Subcutaneous adipose tissue (tissue), 4 donors: ENCODE measurements around the gene PLCG1. TPM values are rescaled to one million over a fixed set of nuclear protein-coding genes. Genes with fewer than 3 reads are reported as not detected.

Experiments used
- CTCF ChIP-seq: fragments of 450-650 bp; IDR thresholded peaks from one replicate; pipeline ENCODE4 v1.5.1; 2016; ENCODE audit warnings: low read depth, mild to moderate bottlenecking, control low read depth, antibody characterized with exemption, moderate library complexity
- total RNA-seq, 4 donors: library from RNA; depleted of rRNA; stranded (reverse); fragments of >200 nt; gene quantifications; one replicate each; pipeline ENCODE4 v1.1.0, GENCODE V29; 2016

PLCG1 gene
- total RNA-seq, 4 donors from 2014 or later = 43.0 to 186 (median 67.2) TPM

- TF ChIP-seq CTCF = no peak
These were observed 66.3 kb downstream of the PLCG1 start for GRCh38 chr20:41203660-41204059.

GRCh38 chr20:41204304-41205265 is 67.2 kb downstream of the PLCG1 start:
- no peak for TF ChIP-seq CTCF

GRCh38 chr20:41205313-41205712 is 68.0 kb downstream of the PLCG1 start:
- no peak for TF ChIP-seq CTCF

GRCh38 chr20:41213150-41213820 is 75.9 kb downstream of the PLCG1 start:
- no peak for TF ChIP-seq CTCF

GRCh38 chr20:41214202-41214601 is 76.9 kb downstream of the PLCG1 start:
- no peak for TF ChIP-seq CTCF

GRCh38 chr20:41214666-41215065 is 77.3 kb downstream of the PLCG1 start:
- no peak for TF ChIP-seq CTCF

- TF ChIP-seq CTCF = no peak
These were observed 80.1 kb downstream of the PLCG1 start for GRCh38 chr20:41217422-41217821.
